ENCODE results near the gene GALNT15.

The GALNT15 gene

GRCh38 chr3:16247282-16248061 lies 73.0 kb downstream of the GALNT15 start:
- TF ChIP-seq CTCF (IDR thresholded peaks at IDR 0.05; ENCODE audit: low read depth, low read length) (peak; percentile 99), EZH2phosphoT487 (IDR thresholded peaks at IDR 0.05; ENCODE audit: low read depth) (no peak)
- Histone ChIP-seq H3K4me2 (ENCODE audit: low read length) (peak overlapping the region; percentile 96), H3K4me1 (ENCODE audit: low read length) (peaks cover 42% of the 10 kb centered on the region), H3K9ac (ENCODE audit: low read length) (peak overlapping the region; percentile 74), H4K20me1 (ENCODE audit: insufficient read depth, low read length) (no peaks in the 10 kb centered on the region), H3K4me3 (ENCODE audit: low read length) (peak overlapping the region; percentile 75), H3K9me3 (ENCODE audit: insufficient read depth, low read length) (no peaks in the 10 kb centered on the region), H3K36me3 (replicated peaks; ENCODE audit: low read depth, low read length) (no peaks in the 10 kb centered on the region), H3K27ac (ENCODE audit: low read length) (peak overlapping the region; percentile 64), H3K79me2 (ENCODE audit: low read length) (no peaks in the 10 kb centered on the region), H2AFZ (ENCODE audit: low read depth, low read length) (peak overlapping the region; percentile 94), H3K27me3 (ENCODE audit: low read depth, low read length) (no peaks in the 10 kb centered on the region)

DNA sequence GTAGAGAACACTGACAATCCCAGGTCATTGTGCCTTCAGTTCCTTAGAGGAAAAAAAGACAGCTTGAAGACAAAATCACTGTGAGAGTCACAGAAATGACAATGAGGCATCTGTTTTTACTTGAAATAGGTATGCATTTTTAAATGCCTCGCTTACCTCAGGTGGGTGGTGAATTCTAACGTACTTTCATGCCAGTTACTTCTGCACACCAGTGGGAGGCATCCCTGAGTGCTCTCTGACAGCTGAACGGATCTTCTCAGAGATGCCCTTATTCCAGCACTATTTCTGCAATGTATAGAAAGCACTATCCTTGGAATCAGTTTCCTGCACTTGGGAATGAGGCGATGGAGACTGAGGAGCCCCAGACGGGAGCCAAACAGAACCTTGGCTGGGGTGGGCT lies 74.1 kb downstream of the GALNT15 start:
- Histone ChIP-seq H3K27ac (ENCODE audit: low read length) (no peak overlapping the region), H3K9ac (ENCODE audit: low read length) (peak overlapping the region; percentile 74), H4K20me1 (ENCODE audit: insufficient read depth, low read length) (no peaks in the 10 kb centered on the region), H3K27me3 (ENCODE audit: low read depth, low read length) (no peaks in the 10 kb centered on the region), H3K9me3 (ENCODE audit: insufficient read depth, low read length) (no peaks in the 10 kb centered on the region), H3K36me3 (replicated peaks; ENCODE audit: low read depth, low read length) (no peaks in the 10 kb centered on the region), H2AFZ (ENCODE audit: low read depth, low read length) (peak overlapping the region; percentile 94; the same call in 1 of the 2 replicates), H3K4me1 (ENCODE audit: low read length) (peaks cover 53% of the 10 kb centered on the region), H3K79me2 (ENCODE audit: low read length) (no peaks in the 10 kb centered on the region), H3K4me2 (ENCODE audit: low read length) (peak overlapping the region; percentile 96), H3K4me3 (ENCODE audit: low read length) (no peak overlapping the region)
- TF ChIP-seq CTCF (IDR thresholded peaks at IDR 0.05; ENCODE audit: low read depth, low read length): peak; percentile 25
- TF ChIP-seq EZH2phosphoT487 (IDR thresholded peaks at IDR 0.05; ENCODE audit: low read depth): no peak

DNA sequence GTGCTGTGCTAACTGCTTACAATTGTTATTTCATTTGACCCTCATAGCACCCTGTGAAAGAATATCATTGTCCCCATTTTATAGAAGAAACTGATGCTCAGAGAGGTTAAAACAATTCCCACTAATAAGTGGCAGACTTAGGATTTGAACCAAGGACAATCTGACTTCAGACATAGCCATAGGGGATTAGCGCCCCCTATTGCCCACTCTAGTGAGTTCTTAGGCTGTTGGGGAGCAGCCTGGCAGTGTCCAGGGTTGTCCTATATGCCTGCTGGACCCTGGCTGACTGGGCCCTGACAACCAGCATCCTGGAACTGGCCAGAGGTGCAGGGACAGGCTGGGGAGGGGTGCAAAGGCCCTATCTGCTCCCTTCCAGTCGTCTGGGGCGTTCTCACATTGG lies 74.9 kb downstream of the GALNT15 start:
- H3K27ac ChIP-seq (ENCODE audit: low read length): no peak overlapping the region
- no peaks in the 10 kb centered on the region for H3K9me3 ChIP-seq (ENCODE audit: insufficient read depth, low read length)
- H3K4me1 ChIP-seq (ENCODE audit: low read length): peaks cover 61% of the 10 kb centered on the region
- no peaks in the 10 kb centered on the region for H3K27me3 ChIP-seq (ENCODE audit: low read depth, low read length)
- TF ChIP-seq EZH2phosphoT487 (IDR thresholded peaks at IDR 0.05; ENCODE audit: low read depth): no peak
- peak; percentile 70 for TF ChIP-seq CTCF (IDR thresholded peaks at IDR 0.05; ENCODE audit: low read depth, low read length)
- no peaks in the 10 kb centered on the region for H4K20me1 ChIP-seq (ENCODE audit: insufficient read depth, low read length)
- no peak overlapping the region for H3K9ac ChIP-seq (ENCODE audit: low read length)
- no peak overlapping the region for H3K4me2 ChIP-seq (ENCODE audit: low read length)
- H2AFZ ChIP-seq (ENCODE audit: low read depth, low read length): no peak overlapping the region
- no peaks in the 10 kb centered on the region for H3K79me2 ChIP-seq (ENCODE audit: low read length)
- H3K4me3 ChIP-seq (ENCODE audit: low read length): no peak overlapping the region
- no peaks in the 10 kb centered on the region for H3K36me3 ChIP-seq (replicated peaks; ENCODE audit: low read depth, low read length)

GRCh38 chr3:16249886-16250285 lies 75.4 kb downstream of the GALNT15 start:
- Histone ChIP-seq H3K4me1 (ENCODE audit: low read length) (peaks cover 67% of the 10 kb centered on the region), H3K27me3 (ENCODE audit: low read depth, low read length) (no peaks in the 10 kb centered on the region), H3K4me2 (ENCODE audit: low read length) (no peak overlapping the region), H3K79me2 (ENCODE audit: low read length) (no peaks in the 10 kb centered on the region), H3K4me3 (ENCODE audit: low read length) (no peak overlapping the region), H3K9me3 (ENCODE audit: insufficient read depth, low read length) (no peaks in the 10 kb centered on the region), H4K20me1 (ENCODE audit: insufficient read depth, low read length) (no peaks in the 10 kb centered on the region), H3K27ac (ENCODE audit: low read length) (no peak overlapping the region), H3K36me3 (replicated peaks; ENCODE audit: low read depth, low read length) (no peaks in the 10 kb centered on the region), H2AFZ (ENCODE audit: low read depth, low read length) (no peak overlapping the region), H3K9ac (ENCODE audit: low read length) (no peak overlapping the region)
- no peak for TF ChIP-seq EZH2phosphoT487 (IDR thresholded peaks at IDR 0.05; ENCODE audit: low read depth)
- no peak for TF ChIP-seq CTCF (IDR thresholded peaks at IDR 0.05; ENCODE audit: low read depth, low read length)
